HepG2 (cell line): Measurements from ENCODE around the gene SPP1. TPM values are rescaled to one million over a fixed set of nuclear protein-coding genes. Genes with fewer than 3 reads are reported as not detected.

Source experiments
- BCLAF1 ChIP-seq: fragments of 450-650 bp; IDR thresholded peaks from 2 replicates; pipeline ENCODE4 v1.6.1; 2017; ENCODE audit warnings: mild to moderate bottlenecking
- BHLHE40 ChIP-seq: IDR thresholded peaks from 2 replicates; pipeline ENCODE4 v1.6.1; 2011; ENCODE audit warnings: low read length, improper control_type of control experiment
- KDM3A ChIP-seq: IDR thresholded peaks from 2 replicates; pipeline ENCODE4 v1.6.1; 2018; ENCODE audit warnings: low read depth, missing compliant biosample characterization
- MED13 ChIP-seq: sonication (generic); formaldehyde crosslinking; IDR thresholded peaks from 2 replicates; pipeline ENCODE4 v1.5.0; 2020; ENCODE audit warnings: missing genetic modification reagents
- MIER3 ChIP-seq: IDR thresholded peaks from 2 replicates; pipeline ENCODE4 v1.6.1; 2016; ENCODE audit warnings: missing compliant biosample characterization, borderline replicate concordance
- MTA3 ChIP-seq: sonication (generic); formaldehyde crosslinking; IDR thresholded peaks from 2 replicates; pipeline ENCODE4 v1.4.0; 2020; ENCODE audit warnings: missing genetic modification reagents
- RBM22 ChIP-seq: fragments of 200-400 bp; formaldehyde crosslinking; optimal IDR thresholded peaks from 2 replicates; pipeline ENCODE3; 2017; ENCODE audit warnings: mild to moderate bottlenecking, low read length, moderate library complexity
- SP2 ChIP-seq: sonication (generic); formaldehyde crosslinking; IDR thresholded peaks from 2 replicates; pipeline ENCODE4 v1.5.1; 2020; ENCODE audit warnings: mild to moderate bottlenecking, missing genetic modification reagents
- SRY ChIP-seq: sonication (generic); formaldehyde crosslinking; IDR thresholded peaks from 2 replicates; pipeline ENCODE4 v1.8.0; 2022; ENCODE audit warnings: mild to moderate bottlenecking, missing genetic modification reagents
- ZBTB49 ChIP-seq: sonication (generic); formaldehyde crosslinking; IDR thresholded peaks from 2 replicates; pipeline ENCODE4 v1.4.0; 2020; ENCODE audit warnings: missing genetic modification reagents, borderline replicate concordance
- ZNF292 ChIP-seq: sonication (generic); formaldehyde crosslinking; IDR thresholded peaks from 2 replicates; pipeline ENCODE4 v1.8.1; 2022; ENCODE audit warnings: mild to moderate bottlenecking, low read depth, missing genetic modification reagents, borderline replicate concordance
- ZNF570 ChIP-seq: sonication (generic); formaldehyde crosslinking; IDR thresholded peaks from 2 replicates; pipeline ENCODE4 v1.4.0; 2020; ENCODE audit warnings: mild to moderate bottlenecking, missing genetic modification reagents, borderline replicate concordance
- ZNF607 ChIP-seq: sonication (generic); formaldehyde crosslinking; IDR thresholded peaks from 2 replicates; pipeline ENCODE4 v1.5.1; 2020; ENCODE audit warnings: missing genetic modification reagents, mild to moderate bottlenecking, borderline replicate concordance
- ZNF629 ChIP-seq: sonication (generic); formaldehyde crosslinking; conservative IDR thresholded peaks from 2 replicates; pipeline ENCODE4 v1.5.0; 2020; ENCODE audit warnings: missing genetic modification reagents
- ZNF75D ChIP-seq: sonication (generic); formaldehyde crosslinking; IDR thresholded peaks from 2 replicates; pipeline ENCODE4 v1.8.1; 2023; ENCODE audit warnings: missing genetic modification reagents, mild to moderate bottlenecking, borderline replicate concordance
- ZNF775 ChIP-seq: sonication (generic); formaldehyde crosslinking; IDR thresholded peaks from 2 replicates; pipeline ENCODE4 v1.4.0; 2020; ENCODE audit warnings: missing genetic modification reagents, mild to moderate bottlenecking, moderate library complexity, borderline replicate concordance
- polyA plus RNA-seq, 8 experiments: library from polyadenylated mRNA; depleted of rRNA in 3 of 8; stranded (reverse) in 7 of 8; unstranded in 1 of 8; fragments of >200 nt; fragmentation: Illumina TruSeq in 4 of 8; extraction: Trizol in 4 of 8; gene quantifications; 2 replicates each; pipeline versions ENCODE4 v1.2.1 to v1.2.3, GENCODE V29; 2011 to 2016; ENCODE audit warnings: low read depth in 4 of 8, missing spikeins in 1 of 8, mixed read lengths in 1 of 8; ENCODE audit not compliant: insufficient read depth in 1 of 8
- total RNA-seq, 5 experiments: library from RNA; depleted of rRNA; stranded (reverse); fragments of >200 nt; fragmentation: Illumina TruSeq; extraction: Trizol; gene quantifications; 2 replicates each; pipeline ENCODE4 v1.2.3, GENCODE V29; 2016; ENCODE audit warnings: low read depth in 1 of 5
- TF ChIP-seq, protein P1 (sequence below): sonication (generic); formaldehyde crosslinking; conservative IDR thresholded peaks from 2 replicates; pipeline ENCODE4 v1.8.0; 2022; ENCODE audit warnings: missing genetic modification reagents
- TF ChIP-seq, protein P2 (sequence below): sonication (generic); formaldehyde crosslinking; conservative IDR thresholded peaks from 2 replicates; pipeline ENCODE4 v1.4.0; 2020; ENCODE audit warnings: missing genetic modification reagents
- TF ChIP-seq, protein P3 (sequence below): IDR thresholded peaks from 2 replicates; pipeline ENCODE4 v1.6.1; 2016; ENCODE audit warnings: control low read depth

The SPP1 gene
- total and polyA plus RNA-seq, 2 of the 13 experiments (the other 11 are each of a cell fraction or from before 2014, with no cell fraction given) = 682 to 788 TPM

DNA sequence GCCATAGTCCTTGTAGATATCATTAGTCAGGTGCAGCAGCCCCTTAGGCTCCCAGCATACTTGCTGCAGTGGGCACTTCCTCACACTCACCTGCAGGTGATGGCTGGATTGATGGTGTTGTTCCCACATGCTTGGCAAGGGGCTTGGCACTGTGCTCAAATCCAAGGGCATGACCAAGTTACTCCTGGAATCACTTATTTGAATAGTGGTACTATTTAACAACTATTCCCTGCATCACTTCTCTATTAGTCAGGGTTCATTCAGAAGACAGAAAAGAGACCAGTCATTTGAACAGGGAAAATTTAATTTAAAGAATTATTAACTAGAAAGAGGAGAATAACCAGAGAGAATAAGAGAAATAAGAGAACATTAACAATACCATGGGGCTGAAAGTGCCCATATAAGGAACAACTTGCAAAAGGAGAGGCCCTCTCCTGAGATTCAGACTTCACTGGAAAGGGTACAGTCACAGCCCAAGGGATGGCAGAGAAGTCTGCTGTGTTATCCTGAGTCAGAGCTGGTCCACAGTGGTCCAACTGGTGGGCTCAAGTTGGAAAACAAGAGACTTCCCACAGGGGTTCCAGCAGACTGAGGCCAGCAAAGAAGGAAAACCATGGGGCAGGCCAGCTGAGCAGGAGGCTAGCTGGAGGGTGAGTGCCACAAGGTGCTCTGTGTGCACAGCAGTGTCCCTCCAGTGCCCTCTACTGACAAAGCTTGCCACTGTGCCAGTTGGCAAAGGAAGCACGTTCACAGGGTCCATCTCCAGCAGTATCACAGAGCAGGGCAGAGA lies 9.8 kb downstream of the SPP1 start (continued):
- TF ChIP-seq, protein P1, sequence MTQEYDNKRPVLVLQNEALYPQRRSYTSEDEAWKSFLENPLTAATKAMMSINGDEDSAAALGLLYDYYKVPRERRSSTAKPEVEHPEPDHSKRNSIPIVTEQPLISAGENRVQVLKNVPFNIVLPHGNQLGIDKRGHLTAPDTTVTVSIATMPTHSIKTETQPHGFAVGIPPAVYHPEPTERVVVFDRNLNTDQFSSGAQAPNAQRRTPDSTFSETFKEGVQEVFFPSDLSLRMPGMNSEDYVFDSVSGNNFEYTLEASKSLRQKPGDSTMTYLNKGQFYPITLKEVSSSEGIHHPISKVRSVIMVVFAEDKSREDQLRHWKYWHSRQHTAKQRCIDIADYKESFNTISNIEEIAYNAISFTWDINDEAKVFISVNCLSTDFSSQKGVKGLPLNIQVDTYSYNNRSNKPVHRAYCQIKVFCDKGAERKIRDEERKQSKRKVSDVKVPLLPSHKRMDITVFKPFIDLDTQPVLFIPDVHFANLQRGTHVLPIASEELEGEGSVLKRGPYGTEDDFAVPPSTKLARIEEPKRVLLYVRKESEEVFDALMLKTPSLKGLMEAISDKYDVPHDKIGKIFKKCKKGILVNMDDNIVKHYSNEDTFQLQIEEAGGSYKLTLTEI (CRISPR knock-in tag) = no peak
- no peak for TF ChIP-seq SRY (CRISPR knock-in tag)
- TF ChIP-seq SP2 = no peak
- TF ChIP-seq ZBTB49 (CRISPR knock-in tag) = no peak
- TF ChIP-seq, protein P2, sequence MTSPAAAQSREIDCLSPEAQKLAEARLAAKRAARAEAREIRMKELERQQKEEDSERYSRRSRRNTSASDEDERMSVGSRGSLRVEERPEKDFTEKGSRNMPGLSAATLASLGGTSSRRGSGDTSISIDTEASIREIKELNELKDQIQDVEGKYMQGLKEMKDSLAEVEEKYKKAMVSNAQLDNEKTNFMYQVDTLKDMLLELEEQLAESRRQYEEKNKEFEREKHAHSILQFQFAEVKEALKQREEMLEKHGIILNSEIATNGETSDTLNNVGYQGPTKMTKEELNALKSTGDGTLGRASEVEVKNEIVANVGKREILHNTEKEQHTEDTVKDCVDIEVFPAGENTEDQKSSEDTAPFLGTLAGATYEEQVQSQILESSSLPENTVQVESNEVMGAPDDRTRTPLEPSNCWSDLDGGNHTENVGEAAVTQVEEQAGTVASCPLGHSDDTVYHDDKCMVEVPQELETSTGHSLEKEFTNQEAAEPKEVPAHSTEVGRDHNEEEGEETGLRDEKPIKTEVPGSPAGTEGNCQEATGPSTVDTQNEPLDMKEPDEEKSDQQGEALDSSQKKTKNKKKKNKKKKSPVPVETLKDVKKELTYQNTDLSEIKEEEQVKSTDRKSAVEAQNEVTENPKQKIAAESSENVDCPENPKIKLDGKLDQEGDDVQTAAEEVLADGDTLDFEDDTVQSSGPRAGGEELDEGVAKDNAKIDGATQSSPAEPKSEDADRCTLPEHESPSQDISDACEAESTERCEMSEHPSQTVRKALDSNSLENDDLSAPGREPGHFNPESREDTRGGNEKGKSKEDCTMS (CRISPR knock-in tag) = no peak
- TF ChIP-seq ZNF292 = no peak
- no peak for TF ChIP-seq BHLHE40
- no peak for TF ChIP-seq ZNF570
- no peak for TF ChIP-seq MED13
- no peak for TF ChIP-seq MIER3 (CRISPR knock-in tag)
- TF ChIP-seq MTA3 = no peak
- no peak for TF ChIP-seq RBM22
- TF ChIP-seq ZNF607 (CRISPR knock-in tag) = no peak
- no peak for TF ChIP-seq BCLAF1
- TF ChIP-seq, protein P3, sequence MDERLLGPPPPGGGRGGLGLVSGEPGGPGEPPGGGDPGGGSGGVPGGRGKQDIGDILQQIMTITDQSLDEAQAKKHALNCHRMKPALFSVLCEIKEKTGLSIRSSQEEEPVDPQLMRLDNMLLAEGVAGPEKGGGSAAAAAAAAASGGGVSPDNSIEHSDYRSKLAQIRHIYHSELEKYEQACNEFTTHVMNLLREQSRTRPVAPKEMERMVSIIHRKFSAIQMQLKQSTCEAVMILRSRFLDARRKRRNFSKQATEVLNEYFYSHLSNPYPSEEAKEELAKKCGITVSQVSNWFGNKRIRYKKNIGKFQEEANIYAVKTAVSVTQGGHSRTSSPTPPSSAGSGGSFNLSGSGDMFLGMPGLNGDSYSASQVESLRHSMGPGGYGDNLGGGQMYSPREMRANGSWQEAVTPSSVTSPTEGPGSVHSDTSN = no peak
- TF ChIP-seq KDM3A (CRISPR knock-in tag) = no peak
- TF ChIP-seq ZNF775 (CRISPR knock-in tag) = no peak
- no peak for TF ChIP-seq ZNF75D (CRISPR knock-in tag)
- TF ChIP-seq ZNF629 (CRISPR knock-in tag) = no peak
